Measurements from ENCODE around the gene DBN1. TPM values are rescaled to one million over a fixed set of nuclear protein-coding genes. Genes with fewer than 3 reads are reported as not detected.

DBN1 gene
- total and polyA plus RNA-seq, 2 donors (not counting 1 experiment from before 2014, with no cell fraction given) = 96.4 to 138 TPM

DNA sequence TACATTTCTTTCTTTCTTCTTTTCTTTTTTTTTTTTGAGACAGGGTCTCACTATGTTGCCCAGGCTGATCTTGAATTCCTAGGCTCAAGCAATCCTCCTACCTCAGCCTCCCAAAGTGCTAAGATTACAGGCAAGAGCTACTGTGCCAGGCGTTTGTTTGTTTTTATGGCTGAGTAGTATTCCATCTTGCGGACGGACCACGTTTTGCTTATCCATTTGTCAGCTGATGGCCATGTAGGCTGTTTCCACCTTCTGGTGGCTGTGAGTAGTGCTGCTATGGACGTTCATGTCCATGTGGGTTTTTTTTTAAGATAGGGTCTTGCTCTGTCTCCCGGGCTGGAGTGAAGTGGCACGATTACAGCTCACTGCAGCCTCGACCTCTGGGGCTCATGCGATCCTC lies 33.7 kb upstream of the DBN1 start:
- Histone ChIP-seq H3K4me1 (ENCODE audit: control insufficient read depth, extremely low read depth, insufficient read depth, low read length) (no peaks in the 10 kb centered on the region), H3K27me3 (ENCODE audit: control insufficient read depth, insufficient read depth, low read length) (no peaks in the 10 kb centered on the region), H3K79me2 (ENCODE audit: control insufficient read depth, insufficient read depth, low read length) (no peaks in the 10 kb centered on the region), H3K4me2 (ENCODE audit: extremely low read depth, insufficient read depth, low read length) (no peak overlapping the region), H3K9me3 (ENCODE audit: control insufficient read depth, insufficient read depth, low read depth, low read length) (no peaks in the 10 kb centered on the region), H3K36me3 (ENCODE audit: control insufficient read depth, insufficient read depth, low read length) (peaks cover 18% of the 10 kb centered on the region), H3K27ac (ENCODE audit: insufficient read depth, low read length) (no peak overlapping the region), H3K9ac (ENCODE audit: insufficient read depth, low read length) (no peak overlapping the region), H3K4me3 (replicated peaks in 1 of 4; ENCODE audit: control extremely low read depth in 1 of 4, insufficient read depth in 1 of 4, low read depth in 3 of 4, low read length in 4 of 4) (no peak overlapping the region), H2AFZ (ENCODE audit: low read length) (no peak overlapping the region), H4K20me1 (ENCODE audit: control insufficient read depth, extremely low read depth, insufficient read depth, low read length) (no peaks in the 10 kb centered on the region)
- DNase-seq (ENCODE audit: low read depth in 2 of 2) = no peak
- peak; percentile 5 to 29 for TF ChIP-seq CTCF (conservative IDR thresholded peaks at IDR 0.05 in 1 of 2, IDR thresholded peaks at IDR 0.05 in 1 of 2; ENCODE audit: low read depth in 1 of 2, low read length in 2 of 2)
- TF ChIP-seq EZH2 (IDR thresholded peaks at IDR 0.05; ENCODE audit: low read length, missing control alignments) = no peak

GRCh38 chr5:177505075-177505474 lies 31.6 kb upstream of the DBN1 start:
- Histone ChIP-seq H3K4me1 (ENCODE audit: control insufficient read depth, extremely low read depth, insufficient read depth, low read length) (peaks cover 8% of the 10 kb centered on the region), H2AFZ (ENCODE audit: low read length) (no peak overlapping the region), H3K36me3 (ENCODE audit: control insufficient read depth, insufficient read depth, low read length) (peaks cover 5% of the 10 kb centered on the region), H3K79me2 (ENCODE audit: control insufficient read depth, insufficient read depth, low read length) (no peaks in the 10 kb centered on the region), H3K9me3 (ENCODE audit: control insufficient read depth, insufficient read depth, low read depth, low read length) (no peaks in the 10 kb centered on the region), H3K27me3 (ENCODE audit: control insufficient read depth, insufficient read depth, low read length) (no peaks in the 10 kb centered on the region), H3K9ac (ENCODE audit: insufficient read depth, low read length) (no peak overlapping the region), H3K27ac (ENCODE audit: insufficient read depth, low read length) (no peak overlapping the region), H3K4me3 (replicated peaks in 1 of 4; ENCODE audit: control extremely low read depth in 1 of 4, insufficient read depth in 1 of 4, low read depth in 3 of 4, low read length in 4 of 4) (no peak overlapping the region), H4K20me1 (ENCODE audit: control insufficient read depth, extremely low read depth, insufficient read depth, low read length) (no peaks in the 10 kb centered on the region), H3K4me2 (ENCODE audit: extremely low read depth, insufficient read depth, low read length) (no peak overlapping the region)
- DNase-seq (ENCODE audit: low read depth in 2 of 2) = no peak
- no peak for TF ChIP-seq EZH2 (IDR thresholded peaks at IDR 0.05; ENCODE audit: low read length, missing control alignments)
- no peak for TF ChIP-seq CTCF (conservative IDR thresholded peaks at IDR 0.05 in 1 of 2, IDR thresholded peaks at IDR 0.05 in 1 of 2; ENCODE audit: low read depth in 1 of 2, low read length in 2 of 2)

DNA sequence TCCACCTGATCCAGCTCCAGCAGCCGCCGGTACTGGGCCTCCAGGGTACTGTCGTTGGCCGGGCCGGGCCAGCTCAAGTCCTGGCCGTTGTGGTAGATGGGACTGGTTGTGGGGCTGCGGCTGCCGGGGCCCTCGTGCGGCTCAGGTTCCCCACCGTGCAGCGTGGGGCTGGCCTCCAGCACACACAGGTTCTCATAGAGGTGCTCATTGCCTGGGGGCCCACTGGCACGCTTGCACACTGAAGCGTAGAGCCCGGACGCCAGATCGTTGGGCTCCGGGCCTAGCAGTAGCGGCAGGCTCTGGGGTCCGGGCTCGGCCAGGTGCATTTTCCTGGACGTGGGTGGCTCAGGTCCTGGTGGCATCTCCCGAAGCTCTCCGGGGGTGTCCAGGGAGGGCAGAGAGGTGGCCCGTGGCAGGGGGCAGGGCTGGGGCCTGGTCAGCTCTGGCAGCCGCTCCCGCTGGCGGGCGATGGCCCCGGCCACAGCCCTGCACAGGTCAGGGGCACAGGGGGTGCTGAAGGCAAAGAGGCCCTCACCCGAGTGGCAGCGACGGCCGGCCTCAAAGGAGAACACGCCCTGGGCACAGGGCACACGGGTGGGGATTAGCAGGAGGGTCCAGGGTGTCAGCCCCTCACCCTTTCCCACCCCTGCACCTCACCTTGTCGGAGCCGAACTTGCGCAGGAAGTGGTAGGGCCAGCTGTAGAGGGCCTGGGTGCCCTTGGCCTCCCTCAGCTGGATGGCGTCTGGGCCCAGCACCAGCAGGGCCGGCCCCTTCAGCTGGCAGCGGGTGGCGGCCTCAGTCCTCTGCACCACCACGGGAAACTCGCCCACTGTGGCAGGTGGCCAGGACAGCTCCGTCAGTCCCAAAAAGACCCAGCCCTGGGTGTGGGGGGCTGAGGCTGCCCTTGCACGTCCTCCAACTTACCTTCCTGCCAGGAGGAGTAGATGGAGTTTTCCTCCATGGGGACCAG lies 30.9 kb upstream of the DBN1 start:
- Histone ChIP-seq H3K4me2 (ENCODE audit: extremely low read depth, insufficient read depth, low read length) (no peak overlapping the region), H4K20me1 (ENCODE audit: control insufficient read depth, extremely low read depth, insufficient read depth, low read length) (no peaks in the 10 kb centered on the region), H3K36me3 (ENCODE audit: control insufficient read depth, insufficient read depth, low read length) (peaks cover 5% of the 10 kb centered on the region), H3K27ac (ENCODE audit: insufficient read depth, low read length) (no peak overlapping the region), H3K9me3 (ENCODE audit: control insufficient read depth, insufficient read depth, low read depth, low read length) (no peaks in the 10 kb centered on the region), H3K79me2 (ENCODE audit: control insufficient read depth, insufficient read depth, low read length) (no peaks in the 10 kb centered on the region), H3K9ac (ENCODE audit: insufficient read depth, low read length) (no peak overlapping the region), H2AFZ (ENCODE audit: low read length) (no peak overlapping the region), H3K27me3 (ENCODE audit: control insufficient read depth, insufficient read depth, low read length) (no peaks in the 10 kb centered on the region), H3K4me3 (replicated peaks in 1 of 4; ENCODE audit: control extremely low read depth in 1 of 4, insufficient read depth in 1 of 4, low read depth in 3 of 4, low read length in 4 of 4) (no peak overlapping the region), H3K4me1 (ENCODE audit: control insufficient read depth, extremely low read depth, insufficient read depth, low read length) (peaks cover 11% of the 10 kb centered on the region)
- DNase-seq (ENCODE audit: low read depth in 2 of 2) = no peak
- TF ChIP-seq CTCF (conservative IDR thresholded peaks at IDR 0.05 in 1 of 2, IDR thresholded peaks at IDR 0.05 in 1 of 2; ENCODE audit: low read depth in 1 of 2, low read length in 2 of 2) = no peak
- TF ChIP-seq EZH2 (IDR thresholded peaks at IDR 0.05; ENCODE audit: low read length, missing control alignments) = no peak

Measured in fibroblast of lung (primary cell).